ENCODE measurements around the gene NOVA2. TPM values are rescaled to one million over a fixed set of nuclear protein-coding genes. Genes with fewer than 3 reads are reported as not detected.

NOVA2 gene
- total RNA-seq, 4 donors from 2014 or later = 1.5 to 3.6 (median 2.6) TPM

GRCh38 chr19:45947926-45948325, 25.7 kb downstream of the NOVA2 start:
- H3K27ac ChIP-seq = no peak overlapping the region
- H3K36me3 ChIP-seq = no peaks in the 10 kb centered on the region
- H3K9me3 ChIP-seq = no peaks in the 10 kb centered on the region
- intact Hi-C loops (cut with DNase I) = no loop called here
- no peak for TF ChIP-seq CTCF (IDR thresholded peaks at IDR 0.05)
- TF ChIP-seq POLR2A (IDR thresholded peaks at IDR 0.05) = no peak
- no peak for DNase-seq
- 87 to 91% methylated on average over 1 of the region's 1 CpG for WGBS, 2 donors
- H3K4me3 ChIP-seq (replicated peaks in 1 of 3) = no peak overlapping the region
- peaks cover 3 to 4% of the 10 kb centered on the region in 2 donors for H3K4me1 ChIP-seq
- H3K27me3 ChIP-seq = no peaks in the 10 kb centered on the region

- H3K27me3 ChIP-seq = peaks cover 5% of the 10 kb centered on the region
- no peaks in the 10 kb centered on the region for H3K4me1 ChIP-seq
- no peak overlapping the region for H3K27ac ChIP-seq
- intact Hi-C loops (cut with DNase I) = no loop called here
- WGBS, 2 donors = 75 to 93% methylated on average over 7 to 8 of the region's 32 CpGs
- H3K36me3 ChIP-seq = no peaks in the 10 kb centered on the region
- no peak for DNase-seq
- no peaks in the 10 kb centered on the region for H3K9me3 ChIP-seq
- TF ChIP-seq CTCF (IDR thresholded peaks at IDR 0.05) (no peak), POLR2A (IDR thresholded peaks at IDR 0.05) (no peak)
- H3K4me3 ChIP-seq (replicated peaks in 1 of 3) = no peak overlapping the region
Measured at GRCh38 chr19:45940515-45940805, 33.2 kb downstream of the NOVA2 start.

- no peak for DNase-seq
- Histone ChIP-seq H3K9me3 (no peaks in the 10 kb centered on the region), H3K36me3 (no peaks in the 10 kb centered on the region), H3K4me1 (no peaks in the 10 kb centered on the region), H3K4me3 (replicated peaks in 1 of 3) (no peak overlapping the region), H3K27me3 (peaks cover 5% of the 10 kb centered on the region), H3K27ac (no peak overlapping the region)
- 26 to 53% methylated on average over 6 to 44 of the region's 67 CpGs for WGBS, 2 donors
- intact Hi-C loops (cut with DNase I) = no loop called here
- no peak for TF ChIP-seq CTCF (IDR thresholded peaks at IDR 0.05)
- no peak for TF ChIP-seq POLR2A (IDR thresholded peaks at IDR 0.05)
Measured at GRCh38 chr19:45939792-45940514, 33.7 kb downstream of the NOVA2 start.

GRCh38 chr19:45938733-45939319, 34.8 kb downstream of the NOVA2 start:
- DNase-seq = no peak
- H3K27ac ChIP-seq = no peak overlapping the region
- TF ChIP-seq CTCF (IDR thresholded peaks at IDR 0.05) = no peak
- TF ChIP-seq POLR2A (IDR thresholded peaks at IDR 0.05) = no peak
- no peaks in the 10 kb centered on the region for H3K4me1 ChIP-seq
- H3K36me3 ChIP-seq = no peaks in the 10 kb centered on the region
- peaks cover 5% of the 10 kb centered on the region for H3K27me3 ChIP-seq
- H3K9me3 ChIP-seq = no peaks in the 10 kb centered on the region
- H3K4me3 ChIP-seq (replicated peaks in 1 of 3) = no peak overlapping the region
- intact Hi-C loops (cut with DNase I) = no loop called here
- WGBS, 2 donors = 84 to 85% methylated on average over 3 of the region's 3 CpGs

- intact Hi-C loops (cut with DNase I) = no loop called here
- WGBS, 2 donors = 61 to 67% methylated on average over 14 to 19 of the region's 19 CpGs
- TF ChIP-seq POLR2A (IDR thresholded peaks at IDR 0.05) (no peak), CTCF (IDR thresholded peaks at IDR 0.05) (no peak)
- H3K27me3 ChIP-seq = no peaks in the 10 kb centered on the region
- no peaks in the 10 kb centered on the region for H3K4me1 ChIP-seq
- no peak for DNase-seq
- no peak overlapping the region for H3K4me3 ChIP-seq (replicated peaks in 1 of 3)
- no peak overlapping the region for H3K27ac ChIP-seq
- H3K36me3 ChIP-seq = no peaks in the 10 kb centered on the region
- no peaks in the 10 kb centered on the region for H3K9me3 ChIP-seq
Measured at GRCh38 chr19:45935267-45935666, 38.4 kb downstream of the NOVA2 start.

Measured in thyroid gland (tissue), 4 donors.